ENCODE data around the gene FAM107A. TPM values are rescaled to one million over a fixed set of nuclear protein-coding genes. Genes with fewer than 3 reads are reported as not detected.

FAM107A gene
- total and polyA plus RNA-seq, 9 donors: 0.53 to 1.9 (median 1.2) TPM

DNA sequence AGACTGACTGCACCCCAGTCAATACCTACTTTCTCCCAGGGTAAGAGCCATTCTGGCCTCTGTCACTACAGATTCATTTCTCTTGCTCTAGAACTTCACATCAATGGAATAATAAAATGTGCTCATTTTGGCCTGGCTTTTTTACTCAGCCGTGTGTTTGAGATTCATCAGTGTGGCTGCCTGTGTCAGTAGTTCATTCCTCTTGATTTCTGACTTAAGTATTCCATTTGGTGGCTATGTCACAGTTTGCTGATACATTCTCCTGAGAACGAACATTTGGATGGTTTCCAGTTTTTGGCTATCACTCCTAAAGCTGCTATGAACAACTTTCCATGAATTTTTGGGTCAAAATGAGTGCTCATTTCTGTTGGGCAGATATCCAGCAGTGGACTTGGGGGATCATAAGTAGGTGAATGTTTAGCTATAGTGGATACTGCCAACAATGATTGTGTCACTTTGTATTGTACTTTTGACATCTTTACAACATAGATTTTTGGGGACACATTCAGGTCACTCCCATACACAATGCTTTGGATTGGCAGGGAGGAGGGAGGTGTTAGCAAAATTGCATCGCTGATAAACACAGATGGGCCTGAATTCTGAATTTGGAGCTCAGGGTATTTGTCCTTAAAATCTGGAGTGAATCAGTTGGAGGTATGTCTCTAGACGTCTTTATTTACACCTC, 19.8 kb upstream of the FAM107A start:
- Histone ChIP-seq H3K36me3 (ENCODE audit: control insufficient read depth, insufficient read depth, low read length) (no peaks in the 10 kb centered on the region), H3K4me3 (ENCODE audit: low read length) (no peak overlapping the region), H3K27ac (ENCODE audit: low read length) (no peak overlapping the region), H3K27me3 (ENCODE audit: control insufficient read depth, insufficient read depth, low read length) (no peaks in the 10 kb centered on the region), H3K4me1 (ENCODE audit: control insufficient read depth, insufficient read depth, low read length) (no peaks in the 10 kb centered on the region), H3K9me3 (replicated peaks; ENCODE audit: control insufficient read depth, low read depth, low read length) (no peaks in the 10 kb centered on the region)
- no peak for DNase-seq
- WGBS (ENCODE audit: insufficient coverage): 0% methylated on average over 1 of the region's 4 CpGs

DNA sequence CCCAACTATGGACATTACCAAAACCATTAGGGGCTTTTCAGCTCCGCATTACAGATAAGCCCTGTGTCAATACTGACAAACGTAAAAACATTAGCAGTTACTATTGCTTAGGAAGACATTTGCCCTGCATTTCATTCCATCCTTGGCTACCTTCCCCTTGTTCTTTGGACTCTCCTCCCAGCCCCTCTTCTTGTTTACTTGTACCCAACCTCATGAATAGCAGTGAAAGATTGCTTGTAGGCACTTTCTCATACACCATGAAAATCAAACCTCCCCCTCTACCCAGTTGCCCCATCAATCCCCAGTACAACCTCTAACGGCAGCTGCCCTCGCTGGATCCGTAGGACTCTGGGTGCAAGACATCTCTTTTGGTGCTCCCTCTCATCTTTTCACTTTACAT, 16.9 kb upstream of the FAM107A start:
- H3K36me3 ChIP-seq (ENCODE audit: control insufficient read depth, insufficient read depth, low read length): no peaks in the 10 kb centered on the region
- H3K4me1 ChIP-seq (ENCODE audit: control insufficient read depth, insufficient read depth, low read length): no peaks in the 10 kb centered on the region
- no peak for DNase-seq
- H3K9me3 ChIP-seq (replicated peaks; ENCODE audit: control insufficient read depth, low read depth, low read length): no peaks in the 10 kb centered on the region
- H3K27ac ChIP-seq (ENCODE audit: low read length): no peak overlapping the region
- H3K27me3 ChIP-seq (ENCODE audit: control insufficient read depth, insufficient read depth, low read length): no peaks in the 10 kb centered on the region
- WGBS (ENCODE audit: insufficient coverage): 69% methylated on average over 5 of the region's 5 CpGs
- no peak overlapping the region for H3K4me3 ChIP-seq (ENCODE audit: low read length)

DNA sequence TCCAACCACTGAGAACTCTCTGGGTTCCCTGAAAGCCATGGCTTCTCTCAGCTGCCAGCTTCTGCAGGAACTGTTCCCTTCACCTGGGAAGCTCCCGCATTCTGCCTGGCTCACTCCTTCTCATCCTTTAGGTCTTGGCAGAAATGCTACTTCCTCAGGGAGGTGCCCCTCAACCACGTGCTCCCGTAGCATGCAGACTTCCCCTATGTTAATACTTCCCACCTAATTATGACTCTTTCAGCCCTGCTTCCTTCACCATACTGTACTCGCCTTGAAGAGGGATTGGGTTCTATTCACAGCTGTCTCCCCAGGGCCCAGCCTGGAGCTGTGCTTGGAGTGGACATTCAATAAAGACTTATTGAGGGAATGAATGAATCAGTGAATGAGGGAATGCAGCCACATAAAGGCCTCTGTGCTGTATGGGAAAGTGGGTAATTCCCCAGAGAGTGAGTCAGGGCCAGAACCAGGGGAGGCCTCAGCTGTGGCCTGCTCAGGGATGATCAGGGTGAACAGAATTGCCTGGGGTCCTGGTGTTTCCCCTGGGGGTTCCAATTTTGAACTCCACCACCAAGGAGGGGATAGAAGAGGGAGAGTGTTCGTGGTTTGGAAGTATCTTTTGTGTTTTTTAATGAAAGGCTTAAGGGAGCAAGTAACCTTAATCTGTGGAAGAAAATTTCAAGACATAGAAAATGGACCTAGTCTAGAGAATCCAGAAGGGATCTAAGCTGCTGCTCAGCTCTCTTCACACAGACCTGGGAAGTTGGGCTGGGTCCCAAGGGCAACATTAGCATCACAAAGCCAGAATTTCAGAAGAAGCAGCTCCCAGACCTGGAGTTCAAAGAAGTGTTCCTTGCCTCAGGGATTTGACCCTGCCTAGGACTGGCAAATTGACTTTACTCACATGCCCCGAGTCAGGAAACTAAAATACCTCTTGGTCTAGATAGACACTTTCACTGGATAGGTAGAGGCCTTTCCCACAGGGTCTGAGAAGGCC, 14.6 kb upstream of the FAM107A start:
- H3K36me3 ChIP-seq (ENCODE audit: control insufficient read depth, insufficient read depth, low read length): no peaks in the 10 kb centered on the region
- 67% methylated on average over 4 of the region's 6 CpGs for WGBS (ENCODE audit: insufficient coverage)

DNA sequence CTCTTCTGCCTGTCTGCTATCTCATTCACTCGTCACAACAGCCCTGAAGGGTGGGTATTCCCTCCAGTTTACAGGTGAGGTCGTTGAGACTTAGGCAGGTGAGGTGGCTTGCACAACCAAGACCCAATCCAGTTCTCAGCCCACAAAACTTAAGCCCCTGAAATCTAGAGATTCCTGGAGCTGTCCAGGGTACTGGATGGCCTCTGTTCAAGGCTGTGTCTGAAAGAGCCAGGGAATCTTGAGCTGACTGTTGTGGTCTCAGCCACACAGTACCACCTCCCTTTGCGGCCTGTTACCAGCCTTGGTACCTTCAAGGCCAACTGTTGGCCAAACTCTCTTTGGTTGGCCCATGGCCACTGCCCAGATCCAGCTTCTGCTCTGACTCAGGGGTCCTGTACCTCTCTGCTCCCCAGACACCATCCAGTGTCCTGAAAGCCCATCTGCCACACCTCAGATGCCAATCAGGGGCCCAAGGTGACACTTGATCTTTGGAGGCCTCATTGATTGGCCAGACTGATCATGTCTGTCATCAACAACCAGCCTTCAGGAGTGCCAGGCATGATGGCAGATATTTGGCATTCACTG, 10.9 kb upstream of the FAM107A start:
- H3K36me3 ChIP-seq (ENCODE audit: control insufficient read depth, insufficient read depth, low read length): no peaks in the 10 kb centered on the region
- no peaks in the 10 kb centered on the region for H3K9me3 ChIP-seq (replicated peaks; ENCODE audit: control insufficient read depth, low read depth, low read length)
- no peak overlapping the region for H3K27ac ChIP-seq (ENCODE audit: low read length)
- peaks cover 18% of the 10 kb centered on the region for H3K4me1 ChIP-seq (ENCODE audit: control insufficient read depth, insufficient read depth, low read length)
- DNase-seq: peak; percentile 76
- H3K27me3 ChIP-seq (ENCODE audit: control insufficient read depth, insufficient read depth, low read length): peaks cover 32% of the 10 kb centered on the region
- WGBS (ENCODE audit: insufficient coverage): 20% methylated on average over 1 of the region's 3 CpGs
- no peak overlapping the region for H3K4me3 ChIP-seq (ENCODE audit: low read length)

More for the DNA sequence above, 14.6 kb upstream of the FAM107A start:
- Histone ChIP-seq H3K27me3 (ENCODE audit: control insufficient read depth, insufficient read depth, low read length) (peaks cover 16% of the 10 kb centered on the region), H3K9me3 (replicated peaks; ENCODE audit: control insufficient read depth, low read depth, low read length) (no peaks in the 10 kb centered on the region), H3K4me1 (ENCODE audit: control insufficient read depth, insufficient read depth, low read length) (peaks cover under 1% of the 10 kb centered on the region), H3K27ac (ENCODE audit: low read length) (no peak overlapping the region), H3K4me3 (ENCODE audit: low read length) (no peak overlapping the region)
- no peak for DNase-seq

DNA sequence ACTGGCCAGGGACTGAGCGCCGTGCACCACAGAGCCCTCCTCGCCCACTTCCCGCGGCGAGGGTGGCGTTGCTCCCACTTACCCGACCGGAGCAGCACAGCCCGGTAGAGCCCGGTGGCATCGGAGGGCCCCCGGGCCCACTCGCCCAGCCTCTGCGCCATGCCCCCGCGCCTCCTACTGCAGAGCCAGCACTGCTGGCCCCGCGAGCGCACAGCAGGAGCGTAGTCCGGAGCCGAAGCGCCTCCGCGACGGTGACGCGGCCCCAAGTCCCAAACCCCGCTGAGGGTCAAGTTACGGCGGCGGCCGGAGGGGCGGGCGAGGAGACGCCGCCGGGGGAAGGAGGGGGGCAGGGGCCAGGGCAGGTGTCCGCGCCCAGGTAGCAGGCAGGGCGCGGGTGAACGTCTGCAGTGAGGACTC, 9.6 kb upstream of the FAM107A start:
- DNase-seq: no peak
- Histone ChIP-seq H3K27ac (ENCODE audit: low read length) (no peak overlapping the region), H3K4me3 (ENCODE audit: low read length) (no peak overlapping the region), H3K27me3 (ENCODE audit: control insufficient read depth, insufficient read depth, low read length) (peaks cover 32% of the 10 kb centered on the region), H3K9me3 (replicated peaks; ENCODE audit: control insufficient read depth, low read depth, low read length) (no peaks in the 10 kb centered on the region), H3K36me3 (ENCODE audit: control insufficient read depth, insufficient read depth, low read length) (no peaks in the 10 kb centered on the region), H3K4me1 (ENCODE audit: control insufficient read depth, insufficient read depth, low read length) (peaks cover 22% of the 10 kb centered on the region)
- WGBS (ENCODE audit: insufficient coverage): 3% methylated on average over 43 of the region's 44 CpGs

DNA sequence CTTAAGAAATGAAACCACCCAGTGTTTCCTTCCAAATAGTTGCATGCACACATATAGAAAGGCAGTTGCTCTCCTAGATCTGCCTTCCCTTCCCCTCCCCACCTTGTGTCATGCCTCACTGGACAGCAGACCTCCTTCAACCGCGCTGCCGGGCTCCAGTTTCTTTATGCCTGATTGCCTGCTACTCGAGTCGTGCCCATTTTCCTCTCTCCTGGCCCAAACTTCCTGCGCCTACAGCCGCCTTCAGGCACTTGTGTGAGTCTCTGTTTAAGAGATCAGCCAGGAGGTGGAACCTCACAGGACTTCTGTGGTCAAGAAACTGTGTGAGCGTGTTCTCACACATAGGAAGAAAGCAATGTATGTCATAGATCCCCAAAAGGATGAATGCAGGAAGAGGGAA, 8.8 kb upstream of the FAM107A start:
- Histone ChIP-seq H3K9me3 (replicated peaks; ENCODE audit: control insufficient read depth, low read depth, low read length) (no peaks in the 10 kb centered on the region), H3K27ac (ENCODE audit: low read length) (no peak overlapping the region), H3K27me3 (ENCODE audit: control insufficient read depth, insufficient read depth, low read length) (peaks cover 32% of the 10 kb centered on the region), H3K36me3 (ENCODE audit: control insufficient read depth, insufficient read depth, low read length) (no peaks in the 10 kb centered on the region), H3K4me1 (ENCODE audit: control insufficient read depth, insufficient read depth, low read length) (peaks cover 30% of the 10 kb centered on the region), H3K4me3 (ENCODE audit: low read length) (no peak overlapping the region)
- WGBS (ENCODE audit: insufficient coverage): 15% methylated on average over 6 of the region's 8 CpGs
- DNase-seq: no peak

DNA sequence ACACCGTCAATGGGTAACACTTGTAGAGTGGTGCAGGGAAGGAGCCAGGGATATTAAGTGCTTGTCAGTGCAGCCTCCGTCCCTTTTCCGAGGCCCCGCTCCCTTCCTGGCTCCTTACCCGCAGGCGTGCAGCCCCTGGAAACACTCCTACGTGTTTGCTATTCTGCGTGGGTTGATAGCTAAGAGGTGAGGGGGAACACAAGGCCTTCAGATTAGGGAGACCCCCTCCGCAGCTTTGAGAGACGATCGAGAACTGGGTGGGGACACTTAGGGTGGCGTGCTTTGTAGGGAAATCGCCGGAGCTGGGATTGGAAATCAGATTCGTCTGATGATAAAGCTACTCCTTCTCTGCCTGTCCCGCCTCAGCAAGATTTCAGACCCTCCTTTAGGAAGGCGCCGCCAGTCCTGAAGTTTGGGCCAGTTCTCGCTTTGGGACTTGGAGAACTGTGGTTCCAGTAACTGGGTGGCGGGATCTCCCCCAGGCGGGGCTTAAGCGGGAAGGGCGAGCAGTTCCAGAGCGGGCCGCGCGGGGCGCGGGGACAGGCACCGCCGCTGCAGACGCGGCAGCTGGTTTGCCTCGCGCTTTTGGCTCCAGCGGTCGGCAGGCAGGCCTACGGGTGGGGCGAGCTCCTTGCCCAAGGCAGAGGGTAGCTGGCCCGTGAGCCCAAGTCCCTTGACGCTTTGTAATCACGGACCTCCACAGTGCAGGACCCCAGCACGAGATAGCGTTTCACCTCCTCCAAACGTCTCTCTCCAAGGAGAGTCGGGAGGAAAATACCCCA, 8.0 kb upstream of the FAM107A start:
- peak overlapping the region; percentile 57 for H3K4me3 ChIP-seq (ENCODE audit: low read length)
- 3% methylated on average over 34 of the region's 46 CpGs for WGBS (ENCODE audit: insufficient coverage)
- H3K4me1 ChIP-seq (ENCODE audit: control insufficient read depth, insufficient read depth, low read length): peaks cover 32% of the 10 kb centered on the region
- H3K27me3 ChIP-seq (ENCODE audit: control insufficient read depth, insufficient read depth, low read length): peaks cover 32% of the 10 kb centered on the region
- H3K9me3 ChIP-seq (replicated peaks; ENCODE audit: control insufficient read depth, low read depth, low read length): no peaks in the 10 kb centered on the region
- no peaks in the 10 kb centered on the region for H3K36me3 ChIP-seq (ENCODE audit: control insufficient read depth, insufficient read depth, low read length)
- peak; percentile 87 for DNase-seq
- peak overlapping the region; percentile 82 for H3K27ac ChIP-seq (ENCODE audit: low read length)

DNA sequence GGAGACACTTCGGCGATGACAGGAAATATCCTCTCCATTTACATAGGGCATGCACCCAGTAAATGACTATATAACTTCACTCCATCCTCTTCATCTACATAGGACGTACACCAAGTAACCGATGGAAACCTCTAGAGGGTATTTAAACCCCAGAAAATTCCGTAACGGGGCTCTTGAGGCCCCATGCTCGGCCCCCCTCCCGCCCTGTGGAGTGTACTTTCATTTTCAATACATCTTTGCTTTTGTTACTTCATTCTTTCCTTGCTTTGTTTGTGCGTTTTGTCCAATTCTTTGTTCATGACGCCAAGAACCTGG, 7.5 kb upstream of the FAM107A start:
- Histone ChIP-seq H3K9me3 (replicated peaks; ENCODE audit: control insufficient read depth, low read depth, low read length) (no peaks in the 10 kb centered on the region), H3K27ac (ENCODE audit: low read length) (peak overlapping the region; percentile 82), H3K36me3 (ENCODE audit: control insufficient read depth, insufficient read depth, low read length) (no peaks in the 10 kb centered on the region), H3K27me3 (ENCODE audit: control insufficient read depth, insufficient read depth, low read length) (peaks cover 32% of the 10 kb centered on the region), H3K4me3 (ENCODE audit: low read length) (peak overlapping the region; percentile 57), H3K4me1 (ENCODE audit: control insufficient read depth, insufficient read depth, low read length) (peaks cover 32% of the 10 kb centered on the region)
- 18% methylated on average over 6 of the region's 10 CpGs for WGBS (ENCODE audit: insufficient coverage)
- no peak for DNase-seq

DNA sequence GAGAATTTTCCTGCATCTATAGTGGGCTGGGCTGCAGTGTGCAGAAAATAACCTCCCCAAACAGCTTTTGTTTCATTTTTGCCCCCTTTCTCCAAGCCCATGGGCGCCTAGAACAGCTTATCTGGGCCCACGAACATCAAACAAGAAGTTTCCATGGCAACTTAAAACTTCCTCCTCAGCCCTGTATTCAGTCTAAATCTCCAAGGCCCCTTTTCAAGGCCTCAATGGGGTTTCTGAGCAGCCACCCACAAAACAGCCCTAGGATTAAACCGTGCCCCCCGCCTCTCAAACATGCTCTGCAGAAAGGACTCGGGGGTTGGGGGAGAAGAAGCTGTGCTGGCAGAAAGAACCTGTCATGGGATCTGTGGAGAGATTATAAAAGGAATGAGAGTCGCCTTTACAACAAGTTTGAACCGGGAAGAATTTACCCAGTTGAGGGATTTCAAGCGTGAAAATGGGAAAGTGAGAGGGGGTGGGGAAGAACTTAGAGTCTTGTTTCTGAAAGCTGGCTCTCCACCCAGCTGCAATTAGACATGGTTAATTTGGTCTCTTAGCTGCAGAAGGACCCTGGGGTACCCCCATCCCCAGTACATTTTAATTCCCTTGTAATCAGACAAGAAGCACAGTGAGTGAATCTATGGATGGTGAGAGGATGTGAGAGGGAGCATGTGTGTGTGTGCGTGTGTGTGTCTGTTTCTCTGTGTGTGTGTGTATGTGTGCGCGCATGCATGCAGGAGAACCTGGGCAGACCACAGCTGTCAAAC, 4.3 kb upstream of the FAM107A start:
- Histone ChIP-seq H3K4me3 (ENCODE audit: low read length) (no peak overlapping the region), H3K36me3 (ENCODE audit: control insufficient read depth, insufficient read depth, low read length) (no peaks in the 10 kb centered on the region), H3K27me3 (ENCODE audit: control insufficient read depth, insufficient read depth, low read length) (peaks cover 14% of the 10 kb centered on the region), H3K27ac (ENCODE audit: low read length) (peak overlapping the region; percentile 31), H3K4me1 (ENCODE audit: control insufficient read depth, insufficient read depth, low read length) (peaks cover 43% of the 10 kb centered on the region), H3K9me3 (replicated peaks; ENCODE audit: control insufficient read depth, low read depth, low read length) (no peaks in the 10 kb centered on the region)
- peak; percentile 42 for DNase-seq
- WGBS (ENCODE audit: insufficient coverage): 25% methylated on average over 6 of the region's 11 CpGs
